Fibroblast of mammary gland (primary cell): ENCODE measurements around the gene TMEM273.

Source experiments
- DNase-seq: peaks from one replicate; pipeline ENCODE4 v3.0.0-alpha.2; 2010; ENCODE audit warnings: low read depth
- H3K4me3 ChIP-seq: 2 replicates; pipeline ENCODE4 v1.5.1; 2011; ENCODE audit warnings: low read depth, mild to moderate bottlenecking, low read length, moderate library complexity; ENCODE audit not compliant: control insufficient read depth
- TF ChIP-seq, protein P1 (sequence below): conservative IDR thresholded peaks from 2 replicates; pipeline ENCODE4 v1.5.1; 2011; ENCODE audit warnings: low read depth, low read length, inconsistent platforms; ENCODE audit not compliant: control insufficient read depth, insufficient read depth

TMEM273 gene

DNA sequence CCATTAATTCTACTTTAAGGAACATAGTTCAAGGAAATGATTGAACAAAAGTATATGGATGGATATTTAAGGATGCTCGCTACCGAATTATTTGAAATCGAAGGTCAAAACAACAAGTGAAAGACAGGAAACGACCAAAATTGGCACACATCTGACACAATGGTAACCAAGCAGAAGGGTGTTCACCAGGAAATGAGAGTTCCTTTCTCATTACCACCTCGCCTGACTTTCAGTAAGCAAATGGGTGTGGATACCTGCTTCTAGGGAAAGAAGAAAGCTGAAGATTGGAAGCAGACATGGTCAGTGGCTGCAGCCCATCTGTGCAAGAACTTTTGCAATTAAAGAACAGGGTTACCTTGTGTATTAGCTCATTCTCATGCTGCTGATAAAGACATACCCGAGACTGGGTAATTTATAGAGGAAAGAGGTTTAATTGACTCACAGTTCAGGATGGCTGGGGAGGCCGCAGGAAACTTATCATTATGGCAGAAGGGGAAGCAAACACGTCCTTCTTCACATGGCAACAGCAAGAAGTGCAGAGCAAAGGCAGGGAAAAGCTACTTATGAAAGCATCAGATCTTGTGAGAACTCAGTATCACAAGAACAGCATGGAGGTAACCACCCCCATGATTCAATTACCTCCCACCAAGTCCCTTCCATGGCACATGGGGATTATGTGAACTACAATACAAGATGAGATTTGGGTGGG lies 6.2 kb upstream of the TMEM273 start:
- TF ChIP-seq, protein P1, sequence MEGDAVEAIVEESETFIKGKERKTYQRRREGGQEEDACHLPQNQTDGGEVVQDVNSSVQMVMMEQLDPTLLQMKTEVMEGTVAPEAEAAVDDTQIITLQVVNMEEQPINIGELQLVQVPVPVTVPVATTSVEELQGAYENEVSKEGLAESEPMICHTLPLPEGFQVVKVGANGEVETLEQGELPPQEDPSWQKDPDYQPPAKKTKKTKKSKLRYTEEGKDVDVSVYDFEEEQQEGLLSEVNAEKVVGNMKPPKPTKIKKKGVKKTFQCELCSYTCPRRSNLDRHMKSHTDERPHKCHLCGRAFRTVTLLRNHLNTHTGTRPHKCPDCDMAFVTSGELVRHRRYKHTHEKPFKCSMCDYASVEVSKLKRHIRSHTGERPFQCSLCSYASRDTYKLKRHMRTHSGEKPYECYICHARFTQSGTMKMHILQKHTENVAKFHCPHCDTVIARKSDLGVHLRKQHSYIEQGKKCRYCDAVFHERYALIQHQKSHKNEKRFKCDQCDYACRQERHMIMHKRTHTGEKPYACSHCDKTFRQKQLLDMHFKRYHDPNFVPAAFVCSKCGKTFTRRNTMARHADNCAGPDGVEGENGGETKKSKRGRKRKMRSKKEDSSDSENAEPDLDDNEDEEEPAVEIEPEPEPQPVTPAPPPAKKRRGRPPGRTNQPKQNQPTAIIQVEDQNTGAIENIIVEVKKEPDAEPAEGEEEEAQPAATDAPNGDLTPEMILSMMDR, result no peak
- DNase-seq, result no peak
- H3K4me3 ChIP-seq, result no peak overlapping the region

DNA sequence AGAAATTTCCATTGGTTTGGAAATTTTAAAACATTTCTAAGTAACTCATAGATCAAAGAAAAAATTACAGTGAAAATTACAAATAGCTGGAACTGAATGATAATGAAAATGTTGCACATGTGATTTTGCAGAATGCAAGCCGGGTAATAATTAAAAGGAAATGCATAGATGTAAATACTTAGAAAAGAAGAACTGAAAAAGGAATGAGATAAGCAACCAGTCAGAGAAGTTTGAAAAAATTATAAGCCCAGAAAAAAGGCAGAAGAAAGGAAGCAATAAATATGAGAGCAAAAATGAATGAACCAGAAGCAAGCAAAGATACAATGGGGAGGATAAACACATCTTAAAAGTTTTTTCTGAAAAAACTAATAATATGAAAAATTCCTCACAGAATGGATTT lies 3.2 kb upstream of the TMEM273 start:
- no peak for DNase-seq

DNA sequence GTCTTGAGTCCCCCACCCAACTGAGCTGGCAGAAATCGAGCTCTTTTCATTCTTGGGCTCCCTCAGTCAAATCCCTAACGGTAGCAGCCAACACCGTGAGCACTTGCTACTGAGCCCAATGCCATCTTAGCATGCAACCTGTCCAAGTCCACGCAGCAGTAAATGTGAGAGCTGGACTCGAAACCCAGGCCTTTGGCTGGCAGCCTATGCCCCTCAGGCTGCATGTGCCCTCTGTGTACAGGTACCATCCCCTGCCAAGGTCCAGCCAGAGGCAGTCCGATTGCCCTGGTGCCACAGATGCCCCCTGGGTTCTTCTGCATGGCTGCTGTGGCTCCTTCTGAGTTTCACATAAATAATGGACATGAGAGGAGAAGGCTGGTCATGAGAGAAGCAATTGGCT lies 1.2 kb upstream of the TMEM273 start:
- H3K4me3 ChIP-seq, result no peak overlapping the region
- no peak for DNase-seq

More for the DNA sequence above, 3.2 kb upstream of the TMEM273 start:
- TF ChIP-seq, protein P1, result no peak
- H3K4me3 ChIP-seq, result no peak overlapping the region

DNA sequence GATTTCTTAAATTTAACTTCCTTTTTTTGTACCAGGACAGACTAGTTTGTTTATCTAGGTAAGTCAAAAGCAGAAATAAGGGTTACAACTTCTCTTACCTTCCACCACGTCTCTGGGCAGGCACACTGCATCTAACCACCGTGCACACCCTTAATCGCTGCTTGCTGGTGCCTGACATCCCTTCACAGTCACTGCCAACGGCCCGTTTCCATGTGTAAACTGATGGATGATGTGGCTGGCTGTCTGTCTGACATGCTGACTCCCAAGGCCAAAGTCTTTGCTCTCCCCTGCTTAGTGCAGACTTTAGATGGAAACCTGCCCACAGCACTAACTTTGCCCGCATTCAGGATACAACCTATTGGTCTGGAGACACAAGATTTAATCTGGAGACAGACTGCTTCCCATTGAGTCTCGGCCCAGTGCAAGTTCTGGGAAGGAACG lies 1.1 kb downstream of the TMEM273 start:
- H3K4me3 ChIP-seq, result no peak overlapping the region
- DNase-seq, result no peak
- TF ChIP-seq, protein P1, result no peak

More for the DNA sequence above, 1.2 kb upstream of the TMEM273 start:
- TF ChIP-seq, protein P1, result no peak

DNA sequence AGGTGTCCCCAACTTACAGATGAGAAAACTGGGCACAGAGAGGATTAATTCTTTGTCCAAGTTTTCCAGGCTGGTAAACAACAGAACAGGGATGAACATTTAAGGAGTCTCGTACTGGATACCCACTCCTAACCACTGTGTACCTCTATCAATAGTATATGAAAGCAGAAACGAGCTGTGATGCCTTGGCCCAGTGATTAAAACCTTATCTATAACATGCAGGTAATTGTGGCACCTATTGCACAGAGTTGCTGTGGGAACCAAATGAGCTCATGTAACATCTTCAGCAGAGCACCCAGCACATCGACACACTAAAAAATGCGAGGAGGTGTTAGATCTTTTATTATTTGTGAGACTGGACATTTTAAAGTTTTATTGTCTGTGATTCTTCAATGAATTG lies 1.6 kb downstream of the TMEM273 start:
- DNase-seq, result no peak
- H3K4me3 ChIP-seq, result no peak overlapping the region
- TF ChIP-seq, protein P1, result no peak

DNA sequence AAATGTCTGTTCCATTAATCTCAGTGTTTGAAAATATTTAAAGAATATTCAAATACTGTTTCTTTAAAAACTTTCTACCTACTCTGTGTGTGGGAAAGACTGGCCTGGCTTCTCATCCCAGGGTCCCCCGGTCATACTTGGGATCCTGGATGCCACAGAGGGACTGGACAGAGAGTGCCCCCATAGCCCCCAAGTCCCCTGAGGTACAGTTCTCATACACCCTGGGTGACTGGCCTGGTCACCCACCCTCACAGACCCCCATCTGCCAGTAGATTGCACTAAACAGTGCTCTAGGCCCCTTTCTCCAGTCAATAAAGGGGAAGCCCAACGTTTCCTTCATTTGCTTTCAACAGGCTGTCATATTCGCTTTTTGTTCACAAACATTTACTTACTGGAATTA lies 3.0 kb downstream of the TMEM273 start:
- TF ChIP-seq, protein P1, result no peak
- H3K4me3 ChIP-seq, result no peak overlapping the region
- no peak for DNase-seq
